ENCODE data around the gene PANK2.

- TF ChIP-seq CTCF (conservative IDR thresholded peaks at IDR 0.05) (no peak), ZFX (IDR thresholded peaks at IDR 0.05) (no peak)
Observed at GRCh38 chr20:3873507-3873906, 15.7 kb upstream of the PANK2 start.
